Right lobe of liver (tissue), 6 donors: Measurements from ENCODE around the gene DGKH. TPM values are rescaled to one million over a fixed set of nuclear protein-coding genes. Genes with fewer than 3 reads are reported as not detected.
"Not testable (repeated sequence)": the region's sequence is repeated elsewhere in the genome, so short reads cannot be mapped to it uniquely, and the experiment has no call there.

Experiments used
- ATAC-seq, 4 donors: fragments of 200-7000 bp; cut with Tn5 transposase; one replicate each; pipeline ENCODE4 v1.9.1; 2020; ENCODE audit warnings: mild to moderate bottlenecking in 4 of 4, moderate library complexity in 4 of 4
- DNase-seq, 3 donors: peaks; one replicate each; pipeline ENCODE4 v3.0.0-alpha.2; 2020
- H3K27ac ChIP-seq, 3 donors: fragments of 200-600 bp; one replicate each; pipeline ENCODE4 v1.8.0; 2022
- H3K27me3 ChIP-seq, 2 donors: fragments of 200-600 bp; one replicate each; pipeline ENCODE4 v1.8.0; 2022
- H3K36me3 ChIP-seq, 4 donors: fragments of 200-600 bp; sonication (generic) in 1 of 4; one replicate each; pipeline versions ENCODE4 v1.5.1 to v1.8.0; 2017 to 2022; ENCODE audit warnings: control low read depth in 1 of 4
- H3K4me1 ChIP-seq, 4 donors: fragments of 200-600 bp; sonication (generic) in 1 of 4; one replicate each; pipeline versions ENCODE4 v1.5.1 to v1.8.0; 2017 to 2022; ENCODE audit warnings: control low read depth in 1 of 4
- H3K4me3 ChIP-seq, 3 donors: fragments of 200-600 bp; one replicate each; pipeline ENCODE4 v1.8.0; 2022
- H3K9me3 ChIP-seq, 4 donors: fragments of 200-600 bp; sonication (generic) in 1 of 4; one replicate each; pipeline versions ENCODE4 v1.5.1 to v1.8.0; 2017 to 2022; ENCODE audit warnings: control low read depth in 1 of 4
- CTCF ChIP-seq, 4 donors: fragments of 200-600 bp in 3 of 4; fragments of 450-650 bp in 1 of 4; IDR thresholded peaks; one replicate each; pipeline versions ENCODE4 v1.5.1 to v1.8.0; 2016 to 2022; ENCODE audit warnings: antibody characterized with exemption in 4 of 4, mild to moderate bottlenecking in 2 of 4
- POLR2A ChIP-seq: fragments of 450-650 bp; IDR thresholded peaks from one replicate; pipeline ENCODE4 v1.6.1; 2017; ENCODE audit warnings: antibody characterized with exemption, mild to moderate bottlenecking
- WGBS: methylation state at CpG from one replicate; pipeline ENCODE4 v1.1.6; 2018; ENCODE audit warnings: low coverage, low lambda C conversion rate; ENCODE audit not compliant: insufficient coverage; ENCODE audit errors: missing lambda C conversion rate; 5-methylcytosine and 5-hydroxymethylcytosine counted together
- intact Hi-C, 2 donors: fragments of 100-400 bp; cut with DNase I; formaldehyde crosslinking; loops; one replicate each; pipeline versions ENCODE4 v1.11.2 to v1.14.1; 2022
- total RNA-seq, 6 experiments: library from RNA; depleted of rRNA in 2 of 6; stranded (reverse); fragments of >200 nt in 2 of 6; fragmentation: NEBNext Ultra II Directional in 3 of 6; extraction: Animal tissue kit (Norgen Biotek cat#: 25700) in 3 of 6; gene quantifications; one replicate each; pipeline versions ENCODE4 v1.1.0 to v1.2.4, GENCODE V29; 2016 to 2023
- donor health status: DM: no; HTN: yes; CAD: no.
- donor health status: DM: no; HTN: no; CAD: no.
- donor health status: DM: no; HTN: no; CAD: no.
- donor health status: DM: no; HTN: yes; CAD: no.
- donor health status: DM: no; HTN: yes; CAD: no.

The DGKH gene
- total RNA-seq, 6 experiments from 2014 or later, result 0.95 to 5.1 (median 2.2) TPM

- TF ChIP-seq POLR2A, result no peak
- no peak for TF ChIP-seq CTCF (IDR thresholded peaks at IDR 0.05)
- no peaks in the 10 kb centered on the region for H3K4me1 ChIP-seq
- H3K4me3 ChIP-seq, result no peak overlapping the region
- no peaks in the 10 kb centered on the region for H3K36me3 ChIP-seq
- 98% methylated on average over 3 of the region's 3 CpGs for WGBS
- ATAC-seq (no peak), DNase-seq (no peak)
- intact Hi-C loops, result no loop called here
- no peaks in the 10 kb centered on the region for H3K27me3 ChIP-seq
- no peak overlapping the region for H3K27ac ChIP-seq
- H3K9me3 ChIP-seq, result no peaks in the 10 kb centered on the region
These were observed 89.5 kb downstream of the DGKH start for GRCh38 chr13:42137856-42138537.

- Histone ChIP-seq H3K27me3 (no peaks in the 10 kb centered on the region), H3K9me3 (no peaks in the 10 kb centered on the region), H3K4me1 (no peaks in the 10 kb centered on the region), H3K36me3 (no peaks in the 10 kb centered on the region), H3K27ac (no peak overlapping the region), H3K4me3 (no peak overlapping the region)
- ATAC-seq (no peak), DNase-seq (no peak)
- WGBS, result 67% methylated on average over 2 of the region's 2 CpGs
- TF ChIP-seq POLR2A, result no peak
- intact Hi-C loops, result no loop called here
These were observed 92.0 kb downstream of the DGKH start for GRCh38 chr13:42140494-42140893.

- intact Hi-C loops, H3K4me3 ChIP-seq, H3K36me3 ChIP-seq, H3K27ac ChIP-seq, H3K9me3 ChIP-seq, H3K4me1 ChIP-seq, DNase-seq, ATAC-seq, H3K27me3 ChIP-seq: not testable (repeated sequence)
- 88% methylated on average over 2 of the region's 2 CpGs for WGBS
These were observed 92.6 kb downstream of the DGKH start for GRCh38 chr13:42141052-42141451.

- no peaks in the 10 kb centered on the region for H3K27me3 ChIP-seq
These were observed 97.9 kb downstream of the DGKH start for GRCh38 chr13:42146359-42146758.

GRCh38 chr13:42148538-42148937 is 100.1 kb downstream of the DGKH start:
- H3K27me3 ChIP-seq, result no peaks in the 10 kb centered on the region
- intact Hi-C loops, result no loop called here
- no peak for DNase-seq
- 82% methylated on average over 6 of the region's 7 CpGs for WGBS
- no peak for ATAC-seq
- no peaks in the 10 kb centered on the region for H3K9me3 ChIP-seq
- no peaks in the 10 kb centered on the region for H3K36me3 ChIP-seq
- H3K4me3 ChIP-seq, result no peak overlapping the region
- H3K4me1 ChIP-seq, result peaks cover 0 to 5% (median 0%) of the 10 kb centered on the region in 4 donors
- no peak overlapping the region for H3K27ac ChIP-seq
- TF ChIP-seq POLR2A (no peak), CTCF (IDR thresholded peaks at IDR 0.05) (no peak)

More at GRCh38 chr13:42146359-42146758, 97.9 kb downstream of the DGKH start:
- intact Hi-C loops, result no loop called here
- Histone ChIP-seq H3K4me1 (peaks cover 0 to 5% (median 0%) of the 10 kb centered on the region in 4 donors), H3K4me3 (no peak overlapping the region), H3K9me3 (no peaks in the 10 kb centered on the region), H3K36me3 (no peaks in the 10 kb centered on the region), H3K27ac (no peak overlapping the region)
- DNase-seq (no peak), ATAC-seq (no peak)
- TF ChIP-seq POLR2A (no peak), CTCF (IDR thresholded peaks at IDR 0.05) (no peak)
- WGBS, result 59% methylated on average over 2 of the region's 2 CpGs
